H9 (cell line): Measurements from ENCODE around the gene ZNF502. TPM values are rescaled to one million over a fixed set of nuclear protein-coding genes. Genes with fewer than 3 reads are reported as not detected.
A peak's percentile ranks its signal among the peaks of the same experiment; 100 is the strongest.

Experiments used
- DNase-seq: peaks from one replicate; pipeline ENCODE4 v3.0.0-alpha.2; 2017
- H2AFZ ChIP-seq: one replicate; pipeline ENCODE4 v1.6.1; 2013; ENCODE audit warnings: mild to moderate bottlenecking, low read length, control low read depth, moderate library complexity
- H2AK5ac ChIP-seq: 2 replicates; pipeline ENCODE4 v1.6.1; 2013; ENCODE audit warnings: low read length, control low read depth, mixed read lengths; ENCODE audit not compliant: insufficient read length
- H2BK120ac ChIP-seq: one replicate; pipeline ENCODE4 v1.6.1; 2013; ENCODE audit warnings: low read depth, mild to moderate bottlenecking, low read length, control low read depth, inconsistent platforms; ENCODE audit not compliant: poor library complexity, severe bottlenecking
- H2BK12ac ChIP-seq: 2 replicates; pipeline ENCODE4 v1.6.1; 2013; ENCODE audit warnings: low read length, control low read depth, mixed read lengths, low read depth; ENCODE audit not compliant: insufficient read length
- H2BK15ac ChIP-seq: 2 replicates; pipeline ENCODE4 v1.6.1; 2013; ENCODE audit warnings: low read depth, low read length, control low read depth
- H2BK20ac ChIP-seq: one replicate; pipeline ENCODE4 v1.6.1; 2013; ENCODE audit warnings: low read depth, mild to moderate bottlenecking, low read length, control low read depth, inconsistent platforms; ENCODE audit not compliant: poor library complexity, severe bottlenecking
- H2BK5ac ChIP-seq: 2 replicates; pipeline ENCODE4 v1.6.1; 2013; ENCODE audit warnings: low read length, control low read depth, mixed read lengths; ENCODE audit not compliant: insufficient read length
- H3K14ac ChIP-seq: 2 replicates; pipeline ENCODE4 v1.6.1; 2013; ENCODE audit warnings: low read length, control low read depth; ENCODE audit not compliant: insufficient read depth
- H3K18ac ChIP-seq: 2 replicates; pipeline ENCODE4 v1.6.1; 2013; ENCODE audit warnings: low read depth, mild to moderate bottlenecking, mixed read lengths, low read length, control low read depth; ENCODE audit not compliant: insufficient read length
- H3K23ac ChIP-seq: 2 replicates; pipeline ENCODE4 v1.6.1; 2013; ENCODE audit warnings: low read length, control low read depth, mixed read lengths, low read depth; ENCODE audit not compliant: insufficient read length
- H3K23me2 ChIP-seq: 2 replicates; pipeline ENCODE4 v1.6.1; 2013; ENCODE audit warnings: low read depth, mild to moderate bottlenecking, mixed read lengths, low read length, control low read depth; ENCODE audit not compliant: insufficient read length, poor library complexity, severe bottlenecking
- H3K27ac ChIP-seq: 2 replicates; pipeline ENCODE4 v1.5.1; 2013; ENCODE audit warnings: low read length, control low read depth, mixed read lengths, low read depth; ENCODE audit not compliant: insufficient read length
- H3K27me3 ChIP-seq: 2 replicates; pipeline ENCODE4 v1.6.1; 2013; ENCODE audit warnings: low read length, control low read depth, inconsistent platforms; ENCODE audit not compliant: insufficient read depth
- H3K4ac ChIP-seq: 2 replicates; pipeline ENCODE4 v1.6.1; 2013; ENCODE audit warnings: low read depth, mild to moderate bottlenecking, control low read depth, inconsistent platforms, low read length, moderate library complexity
- H3K4me1 ChIP-seq: 2 replicates; pipeline ENCODE4 v1.6.1; 2013; ENCODE audit warnings: low read length, control low read depth, inconsistent platforms; ENCODE audit not compliant: insufficient read depth
- H3K4me2 ChIP-seq: 2 replicates; pipeline ENCODE4 v1.6.1; 2013; ENCODE audit warnings: low read length, control low read depth, mixed read lengths; ENCODE audit not compliant: insufficient read length, insufficient read depth
- H3K56ac ChIP-seq: 2 replicates; pipeline ENCODE4 v1.6.1; 2013; ENCODE audit warnings: low read depth, mild to moderate bottlenecking, mixed read lengths, low read length, control low read depth; ENCODE audit not compliant: insufficient read length
- H3K79me1 ChIP-seq: 2 replicates; pipeline ENCODE4 v1.6.1; 2013; ENCODE audit warnings: low read depth, mild to moderate bottlenecking, moderate library complexity, low read length, control low read depth, inconsistent platforms; ENCODE audit not compliant: insufficient read depth, poor library complexity, severe bottlenecking
- H3K79me2 ChIP-seq: 2 replicates; pipeline ENCODE4 v1.6.1; 2013; ENCODE audit warnings: low read length, control low read depth, inconsistent platforms; ENCODE audit not compliant: insufficient read depth
- H3K9ac ChIP-seq: 2 replicates; pipeline ENCODE4 v1.6.1; 2013; ENCODE audit warnings: low read length, control low read depth, mixed read lengths; ENCODE audit not compliant: insufficient read length; ENCODE audit errors: extremely low read depth
- H3K9me3 ChIP-seq: one replicate; pipeline ENCODE4 v1.6.1; 2013; ENCODE audit warnings: low read depth, low read length, inconsistent platforms; ENCODE audit not compliant: control insufficient read depth
- H3T11ph ChIP-seq: one replicate; pipeline ENCODE4 v1.6.1; 2013; ENCODE audit warnings: mild to moderate bottlenecking, low read length, control low read depth, inconsistent platforms
- H4K20me1 ChIP-seq: one replicate; pipeline ENCODE4 v1.6.1; 2013; ENCODE audit not compliant: control insufficient read depth, insufficient read length, insufficient read depth
- H4K5ac ChIP-seq: 2 replicates; pipeline ENCODE4 v1.6.1; 2013; ENCODE audit warnings: low read depth, mild to moderate bottlenecking, mixed read lengths, low read length, control low read depth; ENCODE audit not compliant: insufficient read length
- H4K8ac ChIP-seq: replicated peaks from 2 replicates; pipeline ENCODE4 v1.6.1; 2013; ENCODE audit warnings: low read length, control low read depth, mixed read lengths, low read depth; ENCODE audit not compliant: insufficient read length
- H4K91ac ChIP-seq: 2 replicates; pipeline ENCODE4 v1.6.1; 2013; ENCODE audit warnings: low read depth, mild to moderate bottlenecking, moderate library complexity, mixed read lengths, low read length, control low read depth; ENCODE audit not compliant: insufficient read length
- H3K27ac Mint-ChIP-seq, 3 experiments: 2 replicates in 2 of 3; 3 replicates in 1 of 3; pipeline ENCODE4 v1.8.0; 2020 to 2021; ENCODE audit warnings: mixed read lengths in 3 of 3, mild to moderate bottlenecking in 1 of 3, moderate library complexity in 1 of 3
- H3K27me3 Mint-ChIP-seq: 2 replicates; pipeline ENCODE4 v1.8.0; 2021; ENCODE audit warnings: low read depth, mild to moderate bottlenecking, moderate library complexity, mixed read lengths
- H3K36me3 Mint-ChIP-seq, 3 experiments: 2 replicates in 2 of 3; 3 replicates in 1 of 3; pipeline ENCODE4 v1.8.0; 2020 to 2021; ENCODE audit warnings: low read depth in 3 of 3, mixed read lengths in 3 of 3; ENCODE audit not compliant: insufficient read depth in 1 of 3
- H3K4me1 Mint-ChIP-seq, 2 experiments: 2 replicates each; pipeline ENCODE4 v1.8.0; 2020; ENCODE audit warnings: mixed read lengths in 2 of 2
- H3K4me3 Mint-ChIP-seq, 2 experiments: 2 replicates in 1 of 2; 3 replicates in 1 of 2; pipeline ENCODE4 v1.8.0; 2020 to 2021; ENCODE audit warnings: mild to moderate bottlenecking in 2 of 2, mixed read lengths in 2 of 2, moderate library complexity in 1 of 2
- H3K9me3 Mint-ChIP-seq, 2 experiments: 2 replicates in 1 of 2; 3 replicates in 1 of 2; pipeline ENCODE4 v1.8.0; 2020; ENCODE audit warnings: mild to moderate bottlenecking in 2 of 2, mixed read lengths in 2 of 2, moderate library complexity in 1 of 2
- WGBS: extraction: QIAGEN DNeasy Blood & Tissue Kit; methylation state at CpG from one replicate; pipeline ENCODE4 v1.1.7; 2013; ENCODE audit warnings: missing lambda C conversion rate, low lambda C conversion rate, mixed read lengths; ENCODE audit not compliant: insufficient read length; ENCODE audit errors: extremely low coverage; 5-methylcytosine and 5-hydroxymethylcytosine counted together
- total RNA-seq: library from RNA; stranded (reverse); gene quantifications from 2 replicates; pipeline ENCODE4 v1.2.1, GENCODE V29; 2021
- TF ChIP-seq, protein P1 (sequence below): fragments of 200-600 bp; sonication (generic); conservative IDR thresholded peaks from 3 replicates; pipeline ENCODE4 v1.8.0; 2021; ENCODE audit warnings: antibody characterized with exemption, mild to moderate bottlenecking

Gene ZNF502
- total RNA-seq, 1 experiment from 2014 or later = not detected

- H2BK5ac ChIP-seq = no peak overlapping the region
- H3K9me3 ChIP-seq = peaks cover 3% of the 10 kb centered on the region
- Mint-ChIP-seq H3K9me3 (peaks cover 30 to 53% of the 10 kb centered on the region in 2 experiments), H3K4me3 (peak overlapping the region; percentile 93 to 95), H3K27me3 (no peaks in the 10 kb centered on the region), H3K4me1 (peaks cover 9 to 25% of the 10 kb centered on the region in 2 experiments), H3K27ac (peak overlapping the region; percentile 98 to 100 (median 99); a peak in 6 of 7 replicates), H3K36me3 (peaks cover 58 to 64% (median 63%) of the 10 kb centered on the region in 3 experiments)
- H4K20me1 ChIP-seq = no peaks in the 10 kb centered on the region
- peaks cover 3% of the 10 kb centered on the region for H3K23me2 ChIP-seq
- no peak overlapping the region for H4K8ac ChIP-seq
- no peak overlapping the region for H2AK5ac ChIP-seq
- no peak overlapping the region for H3K56ac ChIP-seq
- no peak overlapping the region for H3K23ac ChIP-seq
- no peak overlapping the region for H3T11ph ChIP-seq
- H2BK15ac ChIP-seq = no peak overlapping the region
- no peak overlapping the region for H2BK12ac ChIP-seq
- H3K79me2 ChIP-seq = peaks cover 17% of the 10 kb centered on the region; the same call in 1 of the 2 replicates
- TF ChIP-seq, protein P1, sequence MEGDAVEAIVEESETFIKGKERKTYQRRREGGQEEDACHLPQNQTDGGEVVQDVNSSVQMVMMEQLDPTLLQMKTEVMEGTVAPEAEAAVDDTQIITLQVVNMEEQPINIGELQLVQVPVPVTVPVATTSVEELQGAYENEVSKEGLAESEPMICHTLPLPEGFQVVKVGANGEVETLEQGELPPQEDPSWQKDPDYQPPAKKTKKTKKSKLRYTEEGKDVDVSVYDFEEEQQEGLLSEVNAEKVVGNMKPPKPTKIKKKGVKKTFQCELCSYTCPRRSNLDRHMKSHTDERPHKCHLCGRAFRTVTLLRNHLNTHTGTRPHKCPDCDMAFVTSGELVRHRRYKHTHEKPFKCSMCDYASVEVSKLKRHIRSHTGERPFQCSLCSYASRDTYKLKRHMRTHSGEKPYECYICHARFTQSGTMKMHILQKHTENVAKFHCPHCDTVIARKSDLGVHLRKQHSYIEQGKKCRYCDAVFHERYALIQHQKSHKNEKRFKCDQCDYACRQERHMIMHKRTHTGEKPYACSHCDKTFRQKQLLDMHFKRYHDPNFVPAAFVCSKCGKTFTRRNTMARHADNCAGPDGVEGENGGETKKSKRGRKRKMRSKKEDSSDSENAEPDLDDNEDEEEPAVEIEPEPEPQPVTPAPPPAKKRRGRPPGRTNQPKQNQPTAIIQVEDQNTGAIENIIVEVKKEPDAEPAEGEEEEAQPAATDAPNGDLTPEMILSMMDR = no peak
- no peak overlapping the region for H2AFZ ChIP-seq
- no peak overlapping the region for H2BK120ac ChIP-seq
- peak overlapping the region; percentile 92 for H3K9ac ChIP-seq
- no peak overlapping the region for H4K91ac ChIP-seq
- no peaks in the 10 kb centered on the region for H3K4me1 ChIP-seq
- H3K79me1 ChIP-seq = peaks cover 6% of the 10 kb centered on the region
- no peak overlapping the region for H3K27ac ChIP-seq
- WGBS = no CpG with 5 or more reads among the region's 5 CpGs
- no peak overlapping the region for H4K5ac ChIP-seq
- H3K4ac ChIP-seq = no peak overlapping the region
- no peaks in the 10 kb centered on the region for H3K27me3 ChIP-seq
- peak overlapping the region; percentile 78 for H3K4me2 ChIP-seq
- H3K18ac ChIP-seq = no peak overlapping the region
- no peak overlapping the region for H2BK20ac ChIP-seq
- no peak overlapping the region for H3K14ac ChIP-seq
- DNase-seq = no peak
Measured at GRCh38 chr3:44762690-44763089, 50.2 kb downstream of the ZNF502 start.
